Natural killer cell (primary cell): Measurements from ENCODE around the gene PON1. TPM values are rescaled to one million over a fixed set of nuclear protein-coding genes. Genes with fewer than 3 reads are reported as not detected.

ENCODE experiments used
- ATAC-seq, 3 donors: fragments of 150-1000 bp in 2 of 3; fragments of 200-7000 bp in 1 of 3; cut with Tn5 transposase; 1 replicate in 1 of 3; 2 replicates in 2 of 3; pipeline ENCODE4 v1.10.0; 2021; ENCODE audit warnings: mild to moderate bottlenecking in 2 of 3, moderate library complexity in 2 of 3
- DNase-seq, 2 donors: peaks; one replicate each; pipeline versions ENCODE4 v3.0.0 to v3.0.0-alpha.2; 2013 to 2021; ENCODE audit warnings: mixed read lengths in 1 of 2
- H3K27ac ChIP-seq: one replicate; pipeline ENCODE4 v1.5.1; 2013; ENCODE audit warnings: mild to moderate bottlenecking, low read length
- H3K27me3 ChIP-seq: one replicate; pipeline ENCODE4 v1.6.1; 2013; ENCODE audit warnings: low read length; ENCODE audit not compliant: control insufficient read depth, insufficient read depth
- H3K36me3 ChIP-seq: one replicate; pipeline ENCODE4 v1.6.1; 2013; ENCODE audit warnings: low read length; ENCODE audit not compliant: control insufficient read depth, insufficient read depth
- H3K4me1 ChIP-seq: one replicate; pipeline ENCODE4 v1.6.1; 2013; ENCODE audit warnings: low read length; ENCODE audit not compliant: control insufficient read depth, insufficient read depth
- H3K4me3 ChIP-seq: one replicate; pipeline ENCODE4 v1.5.1; 2013; ENCODE audit warnings: low read length
- H3K9me3 ChIP-seq: one replicate; pipeline ENCODE4 v1.6.1; 2013; ENCODE audit warnings: low read length; ENCODE audit not compliant: control insufficient read depth, insufficient read depth
- H3K27ac Mint-ChIP-seq, 2 donors: one replicate each; pipeline ENCODE4 v1.8.0; 2022; ENCODE audit warnings: mild to moderate bottlenecking in 2 of 2, mixed read lengths in 2 of 2, moderate library complexity in 1 of 2
- H3K27me3 Mint-ChIP-seq, 2 donors: one replicate each; pipeline ENCODE4 v1.8.0; 2022; ENCODE audit warnings: low read depth in 2 of 2, mixed read lengths in 2 of 2
- H3K36me3 Mint-ChIP-seq: one replicate; pipeline ENCODE4 v1.8.0; 2022; ENCODE audit warnings: mixed read lengths
- H3K4me1 Mint-ChIP-seq, 2 donors: one replicate each; pipeline ENCODE4 v1.8.0; 2022; ENCODE audit warnings: mixed read lengths in 2 of 2
- H3K4me3 Mint-ChIP-seq: one replicate; pipeline ENCODE4 v1.8.0; 2022; ENCODE audit warnings: mild to moderate bottlenecking, moderate library complexity, mixed read lengths
- H3K9me3 Mint-ChIP-seq, 2 donors: one replicate each; pipeline ENCODE4 v1.8.0; 2022; ENCODE audit warnings: mixed read lengths in 2 of 2
- WGBS: methylation state at CpG from one replicate; pipeline ENCODE4 v1.1.7; 2013; ENCODE audit warnings: missing lambda C conversion rate; ENCODE audit not compliant: insufficient coverage; 5-methylcytosine and 5-hydroxymethylcytosine counted together
- intact Hi-C: fragments of 100-400 bp; cut with micrococcal nuclease; formaldehyde crosslinking; loops from one replicate; pipeline ENCODE4 v1.14.2; 2022
- total RNA-seq, 4 donors: library from RNA; stranded (reverse); fragments of 120-200 nt in 1 of 4; gene quantifications; one replicate each; pipeline versions ENCODE4 v1.2.3 to v1.2.4, GENCODE V29; 2013 to 2022
- TF ChIP-seq, protein P1 (sequence below): fragments of 200-600 bp; IDR thresholded peaks from one replicate; pipeline ENCODE4 v1.8.0; 2022; ENCODE audit warnings: antibody characterized with exemption

Gene PON1
- total RNA-seq, 3 donors from 2014 or later (not counting 1 experiment from before 2014, with no cell fraction given): not detected

DNA sequence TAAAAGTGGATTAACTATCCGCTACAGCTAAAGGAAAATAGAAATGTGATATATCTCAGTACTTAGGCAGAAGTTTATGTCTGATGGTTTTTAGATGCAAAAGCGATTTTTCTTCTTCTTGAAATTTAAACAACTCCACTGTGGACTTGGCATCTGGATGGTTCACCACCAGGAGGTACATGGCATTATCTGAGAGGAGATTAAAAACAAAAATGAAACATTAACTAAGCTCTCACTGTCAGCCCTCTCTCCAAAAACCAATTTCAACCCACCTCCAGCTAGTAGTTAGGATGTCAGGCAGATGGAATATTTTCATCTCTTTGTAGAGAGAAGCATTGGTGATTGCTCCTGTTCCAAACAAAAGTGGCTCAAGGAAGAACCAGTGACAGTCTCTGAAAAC lies 12.9 kb downstream of the PON1 start:
- intact Hi-C loops: no loop called here
- Histone ChIP-seq H3K27me3 (no peaks in the 10 kb centered on the region), H3K36me3 (no peaks in the 10 kb centered on the region), H3K9me3 (no peaks in the 10 kb centered on the region), H3K4me1 (no peaks in the 10 kb centered on the region), H3K27ac (no peak overlapping the region), H3K4me3 (no peak overlapping the region)
- WGBS: no CpG with 5 or more reads among the region's 2 CpGs
- TF ChIP-seq, protein P1, sequence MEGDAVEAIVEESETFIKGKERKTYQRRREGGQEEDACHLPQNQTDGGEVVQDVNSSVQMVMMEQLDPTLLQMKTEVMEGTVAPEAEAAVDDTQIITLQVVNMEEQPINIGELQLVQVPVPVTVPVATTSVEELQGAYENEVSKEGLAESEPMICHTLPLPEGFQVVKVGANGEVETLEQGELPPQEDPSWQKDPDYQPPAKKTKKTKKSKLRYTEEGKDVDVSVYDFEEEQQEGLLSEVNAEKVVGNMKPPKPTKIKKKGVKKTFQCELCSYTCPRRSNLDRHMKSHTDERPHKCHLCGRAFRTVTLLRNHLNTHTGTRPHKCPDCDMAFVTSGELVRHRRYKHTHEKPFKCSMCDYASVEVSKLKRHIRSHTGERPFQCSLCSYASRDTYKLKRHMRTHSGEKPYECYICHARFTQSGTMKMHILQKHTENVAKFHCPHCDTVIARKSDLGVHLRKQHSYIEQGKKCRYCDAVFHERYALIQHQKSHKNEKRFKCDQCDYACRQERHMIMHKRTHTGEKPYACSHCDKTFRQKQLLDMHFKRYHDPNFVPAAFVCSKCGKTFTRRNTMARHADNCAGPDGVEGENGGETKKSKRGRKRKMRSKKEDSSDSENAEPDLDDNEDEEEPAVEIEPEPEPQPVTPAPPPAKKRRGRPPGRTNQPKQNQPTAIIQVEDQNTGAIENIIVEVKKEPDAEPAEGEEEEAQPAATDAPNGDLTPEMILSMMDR: no peak
- ATAC-seq: no peak
- DNase-seq: no peak
- no peak overlapping the region for H3K4me3 Mint-ChIP-seq
- H3K27ac Mint-ChIP-seq: no peak overlapping the region
- H3K4me1 Mint-ChIP-seq: no peaks in the 10 kb centered on the region
- no peaks in the 10 kb centered on the region for H3K9me3 Mint-ChIP-seq
- no peaks in the 10 kb centered on the region for H3K36me3 Mint-ChIP-seq
- H3K27me3 Mint-ChIP-seq: peaks cover 17 to 21% of the 10 kb centered on the region in 2 donors

DNA sequence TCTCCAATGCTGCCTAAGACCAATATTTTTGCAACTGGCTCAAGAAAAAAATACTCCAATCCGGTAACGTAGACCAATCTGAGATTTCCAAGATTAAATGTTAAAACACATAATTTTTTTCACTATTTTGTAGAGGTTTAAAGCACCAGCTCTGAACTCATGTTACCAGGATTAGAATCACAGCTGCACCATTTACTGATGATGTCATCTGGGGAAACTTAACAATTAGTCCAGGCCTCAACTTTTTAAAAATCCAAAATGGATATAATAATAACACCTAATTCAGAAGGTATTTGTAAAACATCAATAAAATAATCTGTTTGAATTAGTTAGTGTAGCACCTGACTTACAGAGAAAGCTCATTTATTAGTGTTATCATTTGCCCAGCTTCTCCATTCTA lies 14.4 kb downstream of the PON1 start:
- Histone ChIP-seq H3K27me3 (no peaks in the 10 kb centered on the region), H3K4me3 (no peak overlapping the region), H3K4me1 (no peaks in the 10 kb centered on the region), H3K27ac (no peak overlapping the region), H3K36me3 (no peaks in the 10 kb centered on the region), H3K9me3 (no peaks in the 10 kb centered on the region)
- Mint-ChIP-seq H3K9me3 (no peaks in the 10 kb centered on the region), H3K36me3 (no peaks in the 10 kb centered on the region), H3K27ac (no peak overlapping the region), H3K4me3 (no peak overlapping the region), H3K4me1 (no peaks in the 10 kb centered on the region), H3K27me3 (peaks cover 26 to 30% of the 10 kb centered on the region in 2 donors)
- DNase-seq (no peak), ATAC-seq (no peak)
- TF ChIP-seq, protein P1: no peak
- intact Hi-C loops: no loop called here
- 100% methylated on average over 2 of the region's 2 CpGs for WGBS

DNA sequence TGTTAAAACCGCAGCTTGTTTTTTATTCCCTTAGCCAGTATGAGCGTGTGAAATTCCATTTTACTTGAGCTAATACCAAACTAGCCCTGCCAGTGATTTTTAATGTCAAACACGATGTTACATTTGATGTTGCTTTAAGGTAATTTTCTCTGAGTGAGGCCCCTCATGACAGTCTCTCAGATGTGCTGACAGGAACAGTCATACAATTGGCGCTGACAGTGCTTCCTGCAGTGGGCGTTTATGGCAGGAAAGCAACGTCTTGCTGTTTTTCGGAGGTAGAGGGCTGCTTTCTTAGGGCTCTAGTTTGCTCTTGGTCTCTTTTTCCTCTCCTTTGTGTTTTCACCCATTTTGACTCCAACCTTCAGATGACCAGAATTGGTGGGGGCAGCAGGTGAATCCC lies 19.3 kb downstream of the PON1 start:
- no peak overlapping the region for H3K27ac ChIP-seq
- Mint-ChIP-seq H3K27ac (no peak overlapping the region), H3K4me3 (no peak overlapping the region), H3K36me3 (no peaks in the 10 kb centered on the region), H3K9me3 (no peaks in the 10 kb centered on the region), H3K4me1 (no peaks in the 10 kb centered on the region), H3K27me3 (peaks cover 5 to 22% of the 10 kb centered on the region in 2 donors)
- intact Hi-C loops: no loop called here
- 86% methylated on average over 7 of the region's 7 CpGs for WGBS
- H3K4me3 ChIP-seq: no peak overlapping the region
- TF ChIP-seq, protein P1: no peak
- ATAC-seq (no peak), DNase-seq (no peak)
- H3K36me3 ChIP-seq: no peaks in the 10 kb centered on the region
- H3K27me3 ChIP-seq: no peaks in the 10 kb centered on the region
- no peaks in the 10 kb centered on the region for H3K4me1 ChIP-seq
- no peaks in the 10 kb centered on the region for H3K9me3 ChIP-seq
